CD4-positive, alpha-beta T cell treated with Interleukin-6 for 4 hours (primary cell): ENCODE results near the gene TRPV4.

Source experiments
- DNase-seq: peaks from one replicate; pipeline ENCODE4 v3.0.0-alpha.2; 2020; ENCODE audit warnings: mixed read lengths

The TRPV4 gene

GRCh38 chr12:109738878-109739665, 94.1 kb downstream of the TRPV4 start:
- no peak for DNase-seq

- no peak for DNase-seq
Measured at GRCh38 chr12:109738209-109738608, 95.0 kb downstream of the TRPV4 start.

DNA sequence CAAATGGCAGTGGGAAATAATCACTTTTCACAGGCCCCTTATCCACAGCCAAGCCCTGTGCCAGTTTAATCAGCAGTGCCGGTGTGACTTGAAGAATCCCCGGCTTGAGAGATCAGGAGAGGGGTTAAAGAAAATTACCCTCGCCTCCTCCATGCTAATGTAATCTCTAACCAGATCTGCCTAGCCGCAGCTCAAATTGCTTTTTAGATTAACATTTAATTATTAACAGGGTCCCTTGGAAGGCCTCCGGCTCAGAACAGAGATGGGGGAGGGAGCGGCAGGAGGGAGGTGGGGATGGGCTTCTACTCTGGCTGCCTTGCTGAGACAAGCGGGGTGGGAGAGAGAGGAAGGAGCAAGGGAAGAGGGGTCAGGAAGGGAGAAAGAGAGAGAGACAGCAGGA, 95.6 kb downstream of the TRPV4 start:
- DNase-seq, result no peak

GRCh38 chr12:109737126-109737525, 96.1 kb downstream of the TRPV4 start:
- no peak for DNase-seq

DNA sequence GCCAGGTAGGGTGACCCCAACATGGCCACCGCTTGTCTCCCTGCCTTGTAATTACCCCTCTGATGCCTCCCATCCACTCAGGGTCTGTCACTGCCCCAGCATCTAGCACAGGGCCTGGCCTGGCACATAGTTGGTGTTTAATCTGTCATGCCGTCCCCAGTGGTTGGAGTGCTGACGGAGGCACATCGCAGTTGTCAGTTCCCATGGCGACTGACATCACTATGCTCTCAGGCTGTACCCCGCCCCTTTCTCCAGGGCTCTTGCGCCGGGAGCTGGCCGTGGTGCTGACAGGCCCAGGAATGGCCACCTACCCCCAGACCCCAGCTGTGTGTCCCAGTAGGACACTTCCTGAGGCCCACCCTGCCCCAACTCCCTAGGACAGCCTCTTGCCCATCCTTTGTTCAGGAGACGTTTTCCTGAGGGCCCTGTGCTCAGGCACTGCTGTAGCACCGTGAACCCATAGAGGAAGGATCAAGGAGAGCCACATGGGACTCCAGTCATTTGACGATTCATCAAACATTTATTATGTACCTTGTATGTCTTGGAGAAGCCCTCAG, 96.6 kb downstream of the TRPV4 start:
- no peak for DNase-seq

- DNase-seq, result no peak
Measured at GRCh38 chr12:109735825-109736551, 97.2 kb downstream of the TRPV4 start.

DNA sequence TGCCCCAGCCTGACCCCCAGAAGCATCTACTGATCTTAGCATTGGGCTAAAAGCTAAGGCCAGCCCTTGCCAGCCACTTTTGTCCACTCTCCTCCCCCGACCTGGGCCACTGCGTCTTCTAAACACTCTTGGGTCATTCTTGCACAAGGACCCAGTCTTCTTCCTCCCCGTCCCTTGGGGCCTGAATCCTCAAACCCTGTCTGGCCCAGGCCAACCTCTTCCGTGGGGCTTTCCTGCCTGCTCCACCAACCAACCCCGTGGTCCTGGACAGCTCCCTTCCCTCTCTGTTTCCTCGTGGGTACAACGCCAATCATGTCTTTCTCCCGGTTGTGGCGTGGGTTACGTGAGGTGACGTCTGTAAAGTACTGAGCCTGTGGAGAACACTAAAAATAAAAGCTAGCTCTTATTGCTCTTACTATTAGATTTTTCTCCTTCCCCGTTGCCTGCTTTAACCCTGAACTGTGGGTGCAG, 98.1 kb downstream of the TRPV4 start:
- no peak for DNase-seq

DNA sequence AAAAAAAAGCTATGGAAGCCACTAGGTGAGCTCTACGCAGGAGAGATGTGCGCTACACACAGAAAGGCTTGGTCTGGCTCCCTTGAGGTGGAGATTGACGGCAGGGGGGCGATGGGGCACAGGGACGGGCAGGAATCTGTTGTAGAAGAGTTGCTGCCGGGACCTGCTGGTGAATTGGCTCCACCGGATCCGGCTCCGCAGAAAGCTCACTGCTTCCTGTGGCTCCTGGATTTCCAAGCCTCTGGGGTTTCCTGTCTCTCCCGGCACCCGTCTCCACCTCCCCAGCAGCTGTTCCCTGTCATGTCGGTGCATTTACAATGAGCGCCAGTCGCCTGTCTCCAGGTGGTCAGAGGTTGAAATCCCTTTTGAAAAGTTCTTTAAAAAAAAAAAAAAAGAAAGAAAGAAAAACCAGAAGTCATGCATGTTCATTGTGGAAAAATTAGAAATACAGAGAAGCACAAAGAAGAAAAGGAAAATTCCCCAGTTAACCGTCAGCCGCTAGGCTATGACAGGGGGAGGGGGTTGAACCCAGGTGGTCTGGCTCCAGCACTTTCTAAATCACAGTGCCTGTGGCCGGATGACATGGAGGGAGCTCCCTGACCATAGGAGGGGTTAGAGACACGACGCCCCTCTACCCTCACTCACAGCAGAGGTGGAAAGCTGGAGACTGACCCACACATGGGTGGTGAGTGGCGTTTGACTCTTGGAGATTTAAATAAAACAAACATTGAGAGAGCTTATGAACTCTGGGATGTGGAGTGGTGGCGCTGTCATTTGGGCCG, 98.8 kb downstream of the TRPV4 start:
- no peak for DNase-seq
